Spinal cord (tissue), 10 donors: ENCODE results near the gene SLC8A3. TPM values are rescaled to one million over a fixed set of nuclear protein-coding genes. Genes with fewer than 3 reads are reported as not detected.
"Not testable (repeated sequence)": the region's sequence is repeated elsewhere in the genome, so short reads cannot be mapped to it uniquely, and the experiment has no call there.

ENCODE experiments used
- DNase-seq, 6 donors: peaks; one replicate each; pipeline versions ENCODE4 v3.0.0 to v3.0.0-alpha.2; 2013 to 2015; ENCODE audit warnings: low spot score in 6 of 6, low read depth in 4 of 6
- H3K27ac ChIP-seq: one replicate; pipeline ENCODE4 v1.5.1; 2013; ENCODE audit warnings: low read depth, low read length, control low read depth
- H3K27me3 ChIP-seq: one replicate; pipeline ENCODE4 v1.6.1; 2013; ENCODE audit warnings: low read length; ENCODE audit not compliant: control insufficient read depth, insufficient read depth
- H3K36me3 ChIP-seq: one replicate; pipeline ENCODE4 v1.6.1; 2013; ENCODE audit warnings: low read length; ENCODE audit not compliant: control insufficient read depth, insufficient read depth
- H3K4me1 ChIP-seq: one replicate; pipeline ENCODE4 v1.6.1; 2013; ENCODE audit warnings: low read length; ENCODE audit not compliant: control insufficient read depth, insufficient read depth
- H3K4me3 ChIP-seq: one replicate; pipeline ENCODE4 v1.5.1; 2013; ENCODE audit warnings: low read depth, low read length, control low read depth
- H3K9me3 ChIP-seq: one replicate; pipeline ENCODE4 v1.6.1; 2013; ENCODE audit warnings: low read length; ENCODE audit not compliant: control insufficient read depth, insufficient read depth
- WGBS: methylation state at CpG from one replicate; pipeline ENCODE4 v1.1.5; 2013; ENCODE audit warnings: missing lambda C conversion rate; ENCODE audit not compliant: insufficient coverage; 5-methylcytosine and 5-hydroxymethylcytosine counted together
- long read RNA-seq, 4 donors: transcript quantifications; one replicate each; lab custom pipeline, GENCODE V29; 2026
- polyA plus RNA-seq, 2 donors: library from polyadenylated mRNA; unstranded; fragments of 120-200 nt; gene quantifications; one replicate each; pipeline ENCODE4 v1.2.1, GENCODE V29; 2013; ENCODE audit not compliant: insufficient read length in 2 of 2
- total RNA-seq, 2 donors: library from RNA; depleted of rRNA in 1 of 2; stranded (reverse); fragments of 120-200 nt in 1 of 2; fragments of >200 nt in 1 of 2; gene quantifications; one replicate each; pipeline versions ENCODE4 v1.2.3 to v1.2.4, GENCODE V29; 2013 to 2014
- donor health status: healthy.

SLC8A3 gene, protein sequence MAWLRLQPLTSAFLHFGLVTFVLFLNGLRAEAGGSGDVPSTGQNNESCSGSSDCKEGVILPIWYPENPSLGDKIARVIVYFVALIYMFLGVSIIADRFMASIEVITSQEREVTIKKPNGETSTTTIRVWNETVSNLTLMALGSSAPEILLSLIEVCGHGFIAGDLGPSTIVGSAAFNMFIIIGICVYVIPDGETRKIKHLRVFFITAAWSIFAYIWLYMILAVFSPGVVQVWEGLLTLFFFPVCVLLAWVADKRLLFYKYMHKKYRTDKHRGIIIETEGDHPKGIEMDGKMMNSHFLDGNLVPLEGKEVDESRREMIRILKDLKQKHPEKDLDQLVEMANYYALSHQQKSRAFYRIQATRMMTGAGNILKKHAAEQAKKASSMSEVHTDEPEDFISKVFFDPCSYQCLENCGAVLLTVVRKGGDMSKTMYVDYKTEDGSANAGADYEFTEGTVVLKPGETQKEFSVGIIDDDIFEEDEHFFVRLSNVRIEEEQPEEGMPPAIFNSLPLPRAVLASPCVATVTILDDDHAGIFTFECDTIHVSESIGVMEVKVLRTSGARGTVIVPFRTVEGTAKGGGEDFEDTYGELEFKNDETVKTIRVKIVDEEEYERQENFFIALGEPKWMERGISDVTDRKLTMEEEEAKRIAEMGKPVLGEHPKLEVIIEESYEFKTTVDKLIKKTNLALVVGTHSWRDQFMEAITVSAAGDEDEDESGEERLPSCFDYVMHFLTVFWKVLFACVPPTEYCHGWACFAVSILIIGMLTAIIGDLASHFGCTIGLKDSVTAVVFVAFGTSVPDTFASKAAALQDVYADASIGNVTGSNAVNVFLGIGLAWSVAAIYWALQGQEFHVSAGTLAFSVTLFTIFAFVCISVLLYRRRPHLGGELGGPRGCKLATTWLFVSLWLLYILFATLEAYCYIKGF
- total RNA-seq, result 10 to 100 TPM; 11.1 to 39.9 TPM
- polyA plus RNA-seq, result 10 to 100 TPM; 28.7 to 28.8 TPM
- long read RNA-seq, donor 1, full-length matches to known transcripts, result 1 of 7 reads
- long read RNA-seq, donor 1, partial matches to known transcripts, result 6 of 7 reads
- long read RNA-seq, donor 1, other reads (novel, unspliced or antisense), result 0 of 7 reads
- long read RNA-seq, donor 2, result 0 reads
- long read RNA-seq, donor 3, full-length matches to known transcripts, result 1 of 1 reads
- long read RNA-seq, donor 3, partial matches to known transcripts, result 0 of 1 reads
- long read RNA-seq, donor 3, other reads (novel, unspliced or antisense), result 0 of 1 reads
- long read RNA-seq, donor 4, result 0 reads

DNA sequence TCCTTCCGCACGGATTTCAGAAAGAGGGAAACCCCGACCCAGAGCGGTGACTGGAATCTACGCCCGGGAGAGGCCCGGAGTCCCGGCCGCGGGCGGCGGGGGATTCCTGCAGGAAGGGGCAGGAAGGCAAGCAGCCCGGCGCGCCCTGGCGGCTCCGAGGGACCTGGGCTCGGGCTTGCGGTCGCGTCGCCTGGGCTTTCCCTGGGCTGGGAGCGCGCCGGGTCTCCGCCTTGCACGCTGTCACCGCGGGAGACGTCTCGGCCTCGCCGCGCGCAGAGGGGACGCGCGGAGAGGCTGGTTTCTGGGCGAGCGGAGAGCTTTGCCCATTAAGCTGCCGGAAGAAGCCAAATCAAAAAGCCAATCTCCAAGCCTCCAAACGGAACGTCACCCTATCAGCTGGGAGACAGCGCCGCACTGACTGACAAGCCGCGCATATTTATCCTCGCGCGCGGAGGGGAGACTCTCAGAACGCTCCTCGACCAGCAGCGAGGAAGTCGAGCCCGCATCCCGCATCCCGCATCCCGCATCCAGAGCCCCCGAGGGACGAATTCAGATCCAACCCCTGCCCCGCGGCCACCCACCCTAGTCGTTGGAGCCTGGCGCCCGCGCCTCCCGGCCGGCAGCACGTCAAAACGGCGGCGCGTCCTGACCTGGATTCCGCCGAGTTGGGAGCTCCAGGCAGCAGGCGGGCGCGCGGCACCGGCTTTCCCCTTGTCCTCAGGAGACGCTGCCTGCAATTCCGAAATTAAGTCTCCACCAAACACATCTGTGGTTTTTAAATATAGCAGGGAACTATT, at the start of gene SLC8A3:
TSS of gene SLC8A3 (minus strand) at position 293 of the 797 bp plus-strand sequence. CDS start 20,529 bp downstream, outside the sequence.
- Histone ChIP-seq H3K4me1 (peaks cover 28% of the 10 kb centered on the region), H3K4me3 (peak within 1 kb of the TSS; percentile 51), H3K27me3 (peaks cover 12% of the 10 kb centered on the region), H3K9me3 (no peaks in the 10 kb centered on the region), H3K27ac (no peak within 1 kb of the TSS), H3K36me3 (no peaks in the 10 kb centered on the region)
- DNase-seq, result peak in 5 of 6 donors; percentile 56 to 98 (median 81)
- under 1% methylated on average over 80 of the region's 83 CpGs for WGBS

DNA sequence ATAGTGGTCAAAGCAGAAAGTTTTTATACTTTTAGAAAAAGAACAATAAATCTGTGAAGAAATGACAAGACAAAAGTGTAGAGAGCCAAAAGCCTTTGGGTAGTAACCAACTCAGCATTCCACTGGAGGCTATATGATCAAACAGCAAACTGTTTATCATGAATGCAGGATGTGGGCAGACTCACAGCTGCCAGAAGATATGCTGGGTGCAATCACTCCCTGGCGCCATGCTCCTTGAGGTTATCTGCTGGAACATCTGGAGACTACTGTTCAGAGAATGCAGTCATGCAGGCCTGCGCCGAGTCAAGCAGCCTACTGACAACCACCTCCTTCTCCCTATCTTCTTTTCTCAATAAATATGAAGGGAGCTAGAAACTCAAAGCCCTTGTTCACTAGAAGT, 49.0 kb upstream of the SLC8A3 start:
- no peak overlapping the region for H3K27ac ChIP-seq
- no peaks in the 10 kb centered on the region for H3K9me3 ChIP-seq
- no peaks in the 10 kb centered on the region for H3K27me3 ChIP-seq
- H3K4me1 ChIP-seq, result no peaks in the 10 kb centered on the region
- H3K36me3 ChIP-seq, result no peaks in the 10 kb centered on the region
- 81% methylated on average over 3 of the region's 3 CpGs for WGBS
- no peak for DNase-seq
- no peak overlapping the region for H3K4me3 ChIP-seq

DNA sequence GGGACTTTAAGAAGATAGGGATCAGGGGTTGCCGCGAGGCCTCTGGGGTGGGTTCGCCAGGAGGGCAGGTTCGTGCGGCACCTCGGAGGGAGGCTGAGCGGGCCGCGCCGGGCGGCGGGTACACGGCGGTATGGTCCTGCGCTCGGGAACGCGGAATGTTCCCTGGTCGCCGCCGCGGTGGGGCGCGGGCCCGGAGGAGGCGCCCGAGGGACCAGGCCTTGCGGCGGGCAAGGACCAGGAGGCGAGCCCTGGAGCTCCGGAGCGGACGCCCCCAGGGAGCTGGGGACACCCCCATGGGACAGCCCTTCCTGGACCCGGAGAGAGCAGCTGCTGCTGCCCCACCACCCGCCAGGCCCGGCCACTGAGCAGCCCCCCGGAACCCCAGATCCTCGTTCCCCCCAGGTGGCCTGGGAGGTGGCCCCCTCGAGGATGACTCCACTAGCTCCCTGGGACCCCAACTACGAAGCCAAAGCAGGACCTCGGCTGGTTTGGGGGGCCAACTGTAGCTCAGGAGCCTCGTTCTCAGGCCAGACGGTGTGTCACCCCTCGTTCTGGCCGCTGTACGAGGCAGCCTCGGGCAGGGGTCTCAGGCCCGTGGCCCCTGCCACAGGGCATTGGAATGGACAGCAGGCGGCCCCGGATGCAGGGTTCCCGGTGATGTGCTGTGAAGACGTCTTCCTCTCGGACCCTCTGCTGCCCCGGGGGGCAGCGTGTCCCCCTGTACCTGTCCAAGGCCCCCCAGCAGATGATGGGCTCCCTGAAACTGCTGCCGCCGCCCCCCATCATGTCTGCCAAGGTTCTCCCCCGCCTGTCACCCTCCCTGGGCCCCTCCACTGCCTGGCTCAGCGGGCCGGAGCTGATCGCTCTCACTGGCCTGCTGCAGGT, 45.6 kb upstream of the SLC8A3 start:
- Histone ChIP-seq H3K9me3 (no peaks in the 10 kb centered on the region), H3K27me3 (no peaks in the 10 kb centered on the region), H3K27ac (no peak overlapping the region), H3K4me3 (no peak overlapping the region), H3K36me3 (no peaks in the 10 kb centered on the region), H3K4me1 (no peaks in the 10 kb centered on the region)
- WGBS, result 89% methylated on average over 58 of the region's 61 CpGs
- DNase-seq, result no peak

DNA sequence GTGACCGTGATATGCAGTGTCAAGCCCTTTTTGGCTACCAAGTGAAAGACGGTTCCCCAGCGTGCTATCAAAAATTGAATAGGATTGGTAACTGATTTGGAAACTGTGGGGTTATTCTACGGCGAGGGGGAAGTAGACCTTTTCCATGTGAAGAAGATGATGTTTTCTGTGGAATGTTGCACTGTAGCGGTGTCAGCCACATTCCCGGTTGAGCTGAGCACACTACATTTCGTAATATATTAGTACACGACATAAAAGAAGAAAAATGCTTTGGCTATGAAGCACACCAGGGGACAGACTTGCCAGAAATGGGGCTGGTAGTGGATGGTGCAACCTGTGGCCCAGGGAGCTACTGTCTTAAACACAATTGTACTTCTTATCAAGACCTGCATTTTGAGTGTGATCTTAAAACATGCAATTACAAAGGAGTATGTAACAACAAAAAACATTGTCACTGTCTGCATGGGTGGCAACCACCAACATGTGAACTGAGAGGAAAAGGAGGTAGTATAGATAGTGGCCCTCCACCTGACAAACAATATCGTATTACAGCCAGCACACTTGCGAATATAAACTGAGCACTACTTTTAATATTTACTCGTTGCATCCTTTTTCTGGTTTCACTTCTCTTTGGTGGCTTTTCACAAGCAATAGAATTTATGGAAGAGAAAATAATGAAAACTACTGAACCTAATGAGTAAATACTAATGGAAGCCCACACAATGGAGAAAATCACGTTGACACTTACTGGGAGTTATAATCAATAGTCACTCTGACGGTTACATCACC, 43.2 kb upstream of the SLC8A3 start:
- H3K4me1 ChIP-seq, DNase-seq, H3K27ac ChIP-seq, H3K4me3 ChIP-seq, H3K9me3 ChIP-seq, H3K36me3 ChIP-seq, H3K27me3 ChIP-seq: not testable (repeated sequence)
- 92% methylated on average over 4 of the region's 14 CpGs for WGBS

DNA sequence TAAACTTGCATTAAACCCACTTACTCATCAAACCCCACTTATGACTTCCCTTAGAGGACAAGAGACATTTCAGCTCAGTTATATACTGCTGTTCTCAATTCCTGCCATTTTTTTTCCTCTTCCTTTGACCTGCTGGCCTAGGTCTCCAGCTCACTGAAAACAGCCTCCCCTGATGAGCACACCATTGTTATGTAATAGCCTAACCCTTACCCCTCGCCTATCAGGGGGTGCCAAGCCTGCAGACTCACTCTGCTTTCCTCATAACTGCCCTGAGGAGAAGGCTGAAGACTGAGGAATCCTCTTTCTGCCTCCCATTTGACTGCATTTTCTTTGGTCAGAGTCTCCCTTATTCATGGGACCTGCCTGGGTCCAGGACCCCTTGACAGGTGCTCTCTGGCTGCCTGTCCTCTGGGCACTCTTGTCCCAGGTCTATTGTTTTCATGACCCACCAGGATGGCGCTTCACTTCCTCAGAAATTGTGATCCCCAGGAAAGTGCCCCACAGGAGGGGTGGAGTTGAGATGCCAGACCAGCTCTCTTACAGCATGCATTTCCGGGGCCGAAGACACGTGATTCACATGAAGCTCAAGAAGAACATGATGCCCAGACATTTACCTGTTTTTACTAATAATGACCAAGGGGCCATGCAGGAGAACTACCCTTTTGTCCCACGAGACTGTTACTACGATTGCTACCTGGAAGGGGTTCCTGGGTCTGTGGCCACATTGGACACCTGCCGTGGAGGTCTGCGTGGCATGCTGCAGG, 41.3 kb upstream of the SLC8A3 start:
- H3K27me3 ChIP-seq, H3K9me3 ChIP-seq, H3K27ac ChIP-seq, H3K36me3 ChIP-seq, H3K4me1 ChIP-seq, H3K4me3 ChIP-seq, DNase-seq: not testable (repeated sequence)
- WGBS, result 22% methylated on average over 1 of the region's 9 CpGs

DNA sequence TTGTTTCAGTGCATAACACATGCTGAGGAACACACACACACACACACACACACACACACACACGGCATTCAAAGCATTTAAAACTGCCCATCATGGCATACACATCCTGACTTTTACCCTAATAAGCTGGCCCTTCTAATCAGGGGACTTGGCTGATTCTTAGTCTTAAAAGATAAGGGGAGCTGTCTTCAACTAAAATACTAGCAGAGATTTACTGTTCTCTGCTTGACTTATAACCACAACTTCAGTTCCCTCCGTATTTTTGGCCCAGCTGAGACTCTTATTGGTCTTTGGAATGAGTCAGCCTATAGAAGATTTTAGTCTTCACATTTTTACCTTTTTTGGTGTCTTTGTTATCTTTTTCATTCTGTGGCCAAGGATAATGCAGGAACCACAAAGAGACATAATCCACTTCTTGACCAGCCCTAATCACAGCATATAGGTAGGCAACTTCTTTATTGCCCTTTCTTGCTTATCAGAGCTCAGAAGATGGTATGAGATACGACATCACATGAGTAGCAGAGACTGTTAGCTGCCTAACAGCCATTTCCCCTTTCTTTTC, 25.1 kb upstream of the SLC8A3 start:
- no peaks in the 10 kb centered on the region for H3K27me3 ChIP-seq
- WGBS, result no CpG with 5 or more reads among the region's 3 CpGs
- H3K4me1 ChIP-seq, result no peaks in the 10 kb centered on the region
- no peaks in the 10 kb centered on the region for H3K9me3 ChIP-seq
- no peak overlapping the region for H3K27ac ChIP-seq
- DNase-seq, result no peak
- H3K4me3 ChIP-seq, result no peak overlapping the region
- no peaks in the 10 kb centered on the region for H3K36me3 ChIP-seq

DNA sequence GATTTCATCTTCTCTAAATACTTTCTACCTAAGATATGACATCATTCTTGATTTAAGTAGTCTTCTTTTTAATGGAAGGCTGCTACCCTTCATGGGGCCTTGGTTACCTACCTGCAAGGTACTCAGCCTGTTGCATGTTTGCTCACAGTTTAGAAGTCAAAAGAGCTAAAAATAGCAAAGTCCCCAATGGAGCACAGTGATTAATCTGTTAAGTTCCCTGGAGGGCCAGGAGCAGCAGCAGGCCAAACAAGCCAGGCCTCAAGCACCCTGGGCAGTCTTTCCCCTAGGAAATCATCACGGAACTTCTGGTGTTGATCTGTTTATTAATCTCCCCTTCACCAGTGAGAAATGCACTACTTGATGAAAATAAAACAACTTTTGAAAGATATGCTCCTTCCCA, 24.0 kb upstream of the SLC8A3 start:
- no CpG with 5 or more reads among the region's 1 CpG for WGBS
- no peak for DNase-seq
- Histone ChIP-seq H3K4me3 (no peak overlapping the region), H3K27me3 (no peaks in the 10 kb centered on the region), H3K36me3 (no peaks in the 10 kb centered on the region), H3K9me3 (no peaks in the 10 kb centered on the region), H3K4me1 (no peaks in the 10 kb centered on the region), H3K27ac (no peak overlapping the region)
